Endothelial cell of umbilical vein (primary cell): Measurements from ENCODE around the gene PKHD1. TPM values are rescaled to one million over a fixed set of nuclear protein-coding genes. Genes with fewer than 3 reads are reported as not detected.

Experiments used
- BruUV-seq: library from RNA; stranded (reverse); fragments of 400-500 nt; replicated peaks from 2 replicates; lab custom pipeline; 2021; lab: Mats Ljungman, UMichigan
- CTCF ChIA-PET: fragments of 300-600, 350-600 bp; sonication (Branson Sonifier 250); formaldehyde crosslinking; loops from one replicate; lab custom pipeline; 2021; ENCODE audit warnings: antibody characterized with exemption, inconsistent platforms; lab: Charles Lee
- POLR2A ChIA-PET: fragments of 300-600, 350-600 bp; sonication (Branson Sonifier 250); formaldehyde crosslinking; loops from one replicate; lab custom pipeline; 2021; ENCODE audit warnings: antibody characterized with exemption, inconsistent platforms; lab: Charles Lee
- DNase-seq: peaks from one replicate; pipeline ENCODE4 v3.0.0-alpha.2; 2011; ENCODE audit warnings: low read depth, low spot score
- FAIRE-seq: peaks from 2 replicates; lab custom pipeline; 2011; peaks lifted over from hg19 to GRCh38; lab: Jason Lieb, UNC
- H2AFZ ChIP-seq: 2 replicates; pipeline ENCODE4 v1.6.0; 2012; ENCODE audit warnings: low read depth, low read length, control low read depth, inconsistent platforms
- H3K27ac ChIP-seq: 2 replicates; pipeline ENCODE4 v1.5.1; 2011; ENCODE audit warnings: low read depth, mild to moderate bottlenecking, control low read depth, low read length, moderate library complexity; ENCODE audit not compliant: insufficient read depth
- H3K27me3 ChIP-seq, 2 experiments: 2 replicates each; pipeline versions ENCODE4 v1.6.0 to v1.6.1; 2011; ENCODE audit warnings: low read length in 2 of 2, mixed read lengths in 1 of 2; ENCODE audit not compliant: control insufficient read depth in 2 of 2, insufficient read depth in 2 of 2
- H3K36me3 ChIP-seq, 2 experiments: 2 replicates in 1 of 2; 3 replicates in 1 of 2; pipeline ENCODE4 v1.5.1; 2011; ENCODE audit warnings: low read length in 2 of 2, mild to moderate bottlenecking in 1 of 2, moderate library complexity in 1 of 2; ENCODE audit not compliant: control insufficient read depth in 2 of 2, insufficient read depth in 2 of 2; ENCODE audit errors: extremely low read depth in 1 of 2
- H3K4me1 ChIP-seq: 3 replicates; pipeline ENCODE4 v1.5.1; 2011; ENCODE audit warnings: mild to moderate bottlenecking, low read length; ENCODE audit not compliant: control insufficient read depth, insufficient read depth; ENCODE audit errors: extremely low read depth
- H3K4me2 ChIP-seq: 2 replicates; pipeline ENCODE4 v1.6.1; 2011; ENCODE audit warnings: low read length, control low read depth, mixed read lengths; ENCODE audit not compliant: insufficient read depth
- H3K4me3 ChIP-seq, 3 experiments: fragments of 200-600 bp in 1 of 3; sonication (generic), shearing (Covaris generic) in 1 of 3; replicated peaks in 1 of 3; 2 replicates each; pipeline ENCODE4 v1.5.1; 2011 to 2016; ENCODE audit warnings: control low read depth in 3 of 3, low read length in 3 of 3, mild to moderate bottlenecking in 2 of 3, inconsistent platforms in 1 of 3, low read depth in 1 of 3, moderate library complexity in 1 of 3; ENCODE audit not compliant: insufficient read depth in 1 of 3
- H3K79me2 ChIP-seq: 2 replicates; pipeline ENCODE4 v1.6.0; 2012; ENCODE audit warnings: low read length, inconsistent platforms; ENCODE audit not compliant: control insufficient read depth, insufficient read depth
- H3K9ac ChIP-seq: replicated peaks from 2 replicates; pipeline ENCODE3; 2011; ENCODE audit warnings: low read length, control low read depth; ENCODE audit not compliant: insufficient read depth; ENCODE audit errors: extremely low read depth
- H3K9me1 ChIP-seq: replicated peaks from 3 replicates; pipeline ENCODE4 v1.6.0; 2011; ENCODE audit warnings: mild to moderate bottlenecking, low read length; ENCODE audit not compliant: control insufficient read depth, insufficient read depth; ENCODE audit errors: extremely low read depth
- H3K9me3 ChIP-seq: replicated peaks from 2 replicates; pipeline ENCODE4 v1.5.1; 2012; ENCODE audit warnings: low read length, inconsistent platforms; ENCODE audit not compliant: control insufficient read depth, insufficient read depth
- H4K20me1 ChIP-seq: replicated peaks from 2 replicates; pipeline ENCODE3; 2011; ENCODE audit warnings: mild to moderate bottlenecking, low read length; ENCODE audit not compliant: control insufficient read depth, insufficient read depth; ENCODE audit errors: extremely low read depth
- CTCF ChIP-seq, 2 donors: IDR thresholded peaks; 1 replicate in 1 of 2; 2 replicates in 1 of 2; pipeline ENCODE4 v1.5.1; 2011; ENCODE audit warnings: low read length in 2 of 2, mild to moderate bottlenecking in 2 of 2, moderate library complexity in 2 of 2, control low read depth in 1 of 2, inconsistent platforms in 1 of 2, low read depth in 1 of 2; ENCODE audit not compliant: insufficient read depth in 1 of 2; ENCODE audit errors: extremely low read depth in 1 of 2
- EZH2 ChIP-seq: IDR thresholded peaks from 2 replicates; pipeline ENCODE4 v1.6.1; 2012; ENCODE audit warnings: borderline replicate concordance, low read depth, mild to moderate bottlenecking, moderate library complexity, low read length, inconsistent platforms; ENCODE audit not compliant: severe bottlenecking
- FOS ChIP-seq: IDR thresholded peaks from 2 replicates; pipeline ENCODE4 v1.6.1; 2011; ENCODE audit warnings: mild to moderate bottlenecking, low read length, moderate library complexity, borderline replicate concordance; ENCODE audit not compliant: insufficient read depth
- GATA2 ChIP-seq: IDR thresholded peaks from 2 replicates; pipeline ENCODE4 v1.7.0; 2011; ENCODE audit warnings: low read depth, mild to moderate bottlenecking, moderate library complexity, mixed read lengths, low read length; ENCODE audit not compliant: insufficient read length, insufficient read depth
- JUN ChIP-seq: IDR thresholded peaks from 2 replicates; pipeline ENCODE4 v1.6.1; 2011; ENCODE audit warnings: borderline replicate concordance, low read depth; ENCODE audit not compliant: insufficient read length, insufficient read depth
- MAX ChIP-seq: IDR thresholded peaks from 2 replicates; pipeline ENCODE4 v1.6.1; 2011; ENCODE audit not compliant: insufficient read depth, insufficient read length
- MYC ChIP-seq: IDR thresholded peaks from one replicate; pipeline ENCODE4 v1.6.1; 2011; ENCODE audit warnings: mild to moderate bottlenecking, low read depth, low read length
- POLR2A ChIP-seq: IDR thresholded peaks from 2 replicates; pipeline ENCODE4 v1.6.1; 2012; ENCODE audit warnings: low read depth, mild to moderate bottlenecking, control low read depth, low read length
- POLR2AphosphoS5 ChIP-seq: IDR thresholded peaks from 2 replicates; pipeline ENCODE4 v1.6.1; 2012; ENCODE audit warnings: low read depth, mild to moderate bottlenecking, control low read depth, low read length, moderate library complexity; ENCODE audit not compliant: insufficient read depth
- dilution Hi-C: fragments of 300-500 bp; cut with MboI; formaldehyde crosslinking; loops from one replicate; pipeline ENCODE4 v1.15.0; 2019; ENCODE audit warnings: low sequenced_read_pairs; ENCODE audit not compliant: extremely low pct_ligation_motif_present
- intact Hi-C: fragments of 100-400 bp; cut with micrococcal nuclease; formaldehyde crosslinking; loops from one replicate; pipeline ENCODE4 v1.10.0; 2022
- polyA plus RNA-seq, 4 experiments: library from polyadenylated mRNA; depleted of rRNA in 3 of 4; stranded (reverse) in 3 of 4; unstranded in 1 of 4; fragments of >200 nt; gene quantifications; 2 replicates each; pipeline versions ENCODE4 v1.2.1 to v1.2.3, GENCODE V29; 2011 to 2012; ENCODE audit warnings: missing spikeins in 1 of 4
- total RNA-seq: library from RNA; stranded (reverse); gene quantifications from 2 replicates; pipeline ENCODE4 v1.2.3, GENCODE V29; 2021

The PKHD1 gene
- total and polyA plus RNA-seq, 2 donors (not counting 3 experiments of a cell fraction or from before 2014, with no cell fraction given), result not detected

- Histone ChIP-seq H3K4me3 (no peak overlapping the region), H2AFZ (no peak overlapping the region), H3K4me2 (no peak overlapping the region), H3K9me1 (no peaks in the 10 kb centered on the region), H3K9me3 (no peaks in the 10 kb centered on the region), H3K36me3 (no peaks in the 10 kb centered on the region), H3K4me1 (no peaks in the 10 kb centered on the region), H3K27me3 (peaks cover 3 to 7% of the 10 kb centered on the region in 2 experiments), H4K20me1 (no peaks in the 10 kb centered on the region), H3K9ac (no peak overlapping the region), H3K79me2 (no peaks in the 10 kb centered on the region), H3K27ac (no peak overlapping the region)
- DNase-seq (no peak), FAIRE-seq (no peak)
- TF ChIP-seq EZH2 (no peak), MYC (no peak), MAX (no peak), GATA2 (no peak), POLR2AphosphoS5 (no peak), FOS (no peak), JUN (no peak), POLR2A (no peak), CTCF (IDR thresholded peaks at IDR 0.05; ENCODE audit: extremely low read depth in 1 of 2, insufficient read depth in 1 of 2, low read depth in 1 of 2, low read length in 2 of 2) (no peak)
- dilution Hi-C loops (no loop called here), intact Hi-C loops (loop anchor here (10.0 kb wide), 1 partner anchor 61 kb away; no protein-coding TSS in a partner anchor)
- no TSS peak for BruUV-seq
- ChIA-PET POLR2A (no interaction called here), CTCF (no interaction called here)
Measured at GRCh38 chr6:52133324-52133723, 45.9 kb upstream of the PKHD1 start.
